ENCODE measurements around the gene IL1F10.

Gene IL1F10

DNA sequence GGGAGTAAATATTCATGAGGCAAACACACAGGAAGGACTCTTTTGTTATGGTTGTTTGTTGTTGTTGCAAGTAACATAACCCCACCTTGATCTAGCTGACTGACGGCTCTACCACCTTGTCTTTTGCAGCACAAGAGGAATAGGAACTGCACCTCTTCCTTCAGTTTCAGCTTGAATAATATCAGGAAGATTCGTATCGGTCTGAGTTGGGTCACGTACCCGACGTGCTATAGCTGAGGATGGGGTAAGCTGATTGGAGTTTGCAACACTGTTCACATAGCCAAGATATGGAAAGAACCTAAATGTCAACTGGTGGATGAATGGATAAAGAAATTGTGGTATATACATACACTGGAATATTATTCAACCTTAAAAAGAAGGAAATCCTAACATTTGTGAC lies 45.1 kb downstream of the IL1F10 start:
- no peak for DNase-seq (ENCODE audit: low spot score)

DNA sequence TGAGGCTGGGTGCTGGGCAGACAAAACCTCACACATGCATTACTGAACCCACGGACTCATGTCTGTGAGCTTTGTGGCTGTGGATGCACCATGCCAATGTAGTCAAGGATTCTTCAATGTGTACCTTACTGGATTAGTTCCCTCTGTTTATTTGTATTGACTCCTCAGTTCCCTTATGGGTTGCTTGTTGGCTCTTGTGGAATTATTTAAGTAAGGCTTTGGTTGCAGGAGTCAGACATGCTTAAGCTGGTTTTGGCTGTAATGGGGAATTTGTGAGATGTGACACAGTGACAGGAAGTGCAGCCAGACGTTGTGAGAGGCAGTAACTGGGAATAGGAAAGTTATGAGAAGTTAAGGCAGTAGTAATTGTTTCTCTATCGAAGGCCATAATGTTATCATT lies 46.0 kb downstream of the IL1F10 start:
- DNase-seq (ENCODE audit: low spot score): no peak

DNA sequence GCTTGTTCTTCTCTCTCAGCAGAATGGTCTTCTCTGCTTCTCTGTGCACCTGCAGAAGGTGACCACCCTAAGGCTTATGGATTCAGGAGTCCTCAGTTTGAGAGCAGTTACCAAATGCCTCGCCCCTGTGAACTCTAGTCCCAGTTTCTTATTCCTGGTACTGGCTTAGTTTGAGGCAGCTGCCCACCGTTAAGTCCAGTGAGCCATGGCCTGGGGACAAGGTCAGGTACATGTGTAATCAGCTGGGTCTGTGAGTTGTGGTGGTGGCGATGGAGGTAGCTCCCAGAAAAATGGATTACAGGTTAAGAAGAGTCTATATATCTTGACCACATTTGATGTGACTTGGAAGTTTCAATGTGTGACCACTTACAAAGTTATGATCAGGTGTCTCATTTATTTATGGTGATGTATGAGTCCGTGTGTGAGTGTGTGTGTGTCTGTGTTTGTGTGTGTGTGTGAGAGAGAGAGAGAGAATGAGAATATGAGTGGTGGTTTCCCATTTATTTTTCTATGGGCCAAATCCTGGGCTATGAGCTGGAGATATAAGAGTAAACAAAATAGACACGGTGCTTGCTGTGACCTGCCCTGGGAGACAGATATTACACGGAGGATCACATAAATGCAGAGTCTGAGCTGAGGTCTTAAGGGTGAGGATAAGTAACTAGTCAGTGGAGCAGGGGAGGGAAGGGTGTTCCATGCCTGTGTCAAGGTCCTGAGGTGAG lies 46.6 kb downstream of the IL1F10 start:
- DNase-seq (ENCODE audit: low spot score): no peak

DNA sequence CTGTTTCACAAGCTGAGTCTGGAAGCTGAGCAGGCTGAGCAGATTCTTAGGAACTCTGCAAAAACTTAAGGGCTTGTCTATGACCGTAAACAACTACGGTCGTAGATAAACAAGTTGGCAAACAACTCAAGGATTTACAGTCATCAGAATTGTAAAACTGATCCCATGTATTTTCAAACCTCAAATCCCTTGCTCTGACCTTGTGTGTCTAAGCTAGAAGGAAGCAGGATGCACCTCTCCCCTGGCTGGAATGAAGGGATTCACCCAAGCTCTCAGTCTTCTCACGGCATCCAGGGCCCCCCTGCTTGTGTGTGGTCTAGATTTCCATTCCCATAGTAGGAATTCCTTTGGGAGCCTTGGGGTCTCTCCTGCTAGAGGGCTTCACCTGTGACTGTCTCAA lies 47.2 kb downstream of the IL1F10 start:
- DNase-seq (ENCODE audit: low spot score): no peak

DNA sequence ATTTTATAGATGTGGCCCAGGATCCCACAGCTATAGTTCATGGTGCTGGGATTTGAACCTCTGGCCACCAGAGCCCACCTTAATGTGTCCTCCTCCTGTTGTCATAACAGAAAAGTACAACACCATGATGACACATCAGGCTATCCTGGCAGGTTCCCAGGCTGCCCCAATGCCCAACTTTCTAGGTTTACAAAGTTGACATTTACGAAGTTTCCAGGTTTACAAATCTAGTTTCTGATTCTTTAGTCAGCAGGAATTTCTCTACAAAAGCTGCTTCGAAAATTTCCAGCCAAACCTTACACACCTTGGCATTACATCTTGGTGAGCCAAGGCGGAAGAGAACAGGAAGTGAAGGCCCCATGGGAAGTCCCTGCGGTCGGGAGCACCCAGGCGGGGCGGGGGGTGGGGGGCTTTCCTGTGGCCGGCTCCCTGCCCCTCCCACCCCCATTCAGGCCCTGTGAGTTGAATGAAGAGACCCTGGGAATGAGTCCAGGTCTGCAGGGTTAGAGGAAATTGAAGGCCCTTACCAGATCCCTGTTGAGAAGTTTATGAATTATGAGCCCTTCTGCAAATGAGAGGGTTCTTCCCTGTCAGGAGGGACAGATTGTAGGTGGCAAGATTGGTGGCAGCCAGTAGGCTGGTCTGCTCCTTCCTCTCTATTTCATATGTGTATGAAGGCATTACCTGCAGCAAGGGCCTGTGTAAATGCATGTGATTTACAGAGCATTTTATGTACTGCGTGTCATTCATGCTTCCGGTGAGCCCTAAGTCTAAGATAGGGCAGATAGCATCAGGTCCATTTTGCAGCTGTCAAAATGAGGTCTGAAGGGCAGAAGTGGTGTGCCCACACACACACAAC lies 48.6 kb downstream of the IL1F10 start:
- no peak for DNase-seq (ENCODE audit: low spot score)

DNA sequence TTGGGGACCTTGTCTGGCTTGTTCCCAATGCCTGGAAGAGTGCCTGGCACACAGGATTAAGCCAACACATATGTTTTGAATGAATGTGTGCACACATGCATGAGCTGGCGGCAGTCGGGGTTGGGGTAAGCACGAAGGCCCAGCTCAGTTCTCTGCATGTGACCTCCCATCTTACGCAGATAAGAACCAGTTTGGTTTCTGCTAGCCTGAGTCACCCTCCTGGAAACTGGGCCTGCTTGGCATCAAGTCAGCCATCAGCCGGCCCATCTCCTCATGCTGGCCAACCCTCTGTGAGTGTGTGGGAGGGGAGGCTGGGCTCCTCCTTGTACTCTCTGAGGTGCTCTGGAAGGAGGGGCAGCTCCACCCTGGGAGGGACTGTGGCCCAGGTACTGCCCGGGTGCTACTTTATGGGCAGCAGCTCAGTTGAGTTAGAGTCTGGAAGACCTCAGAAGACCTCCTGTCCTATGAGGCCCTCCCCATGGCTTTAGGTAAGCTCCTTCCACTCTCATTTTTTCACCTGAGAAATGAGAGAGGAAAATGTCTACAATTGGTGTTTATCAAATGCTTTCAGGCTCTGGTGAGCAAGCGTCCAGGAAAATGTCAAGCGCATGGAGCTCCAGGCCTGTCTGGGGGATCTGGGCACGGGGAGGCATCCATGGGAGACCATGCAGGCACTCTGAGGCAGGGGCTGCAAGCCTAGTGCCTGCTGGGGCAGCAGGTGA lies 49.9 kb downstream of the IL1F10 start:
- DNase-seq (ENCODE audit: low spot score): no peak

DNA sequence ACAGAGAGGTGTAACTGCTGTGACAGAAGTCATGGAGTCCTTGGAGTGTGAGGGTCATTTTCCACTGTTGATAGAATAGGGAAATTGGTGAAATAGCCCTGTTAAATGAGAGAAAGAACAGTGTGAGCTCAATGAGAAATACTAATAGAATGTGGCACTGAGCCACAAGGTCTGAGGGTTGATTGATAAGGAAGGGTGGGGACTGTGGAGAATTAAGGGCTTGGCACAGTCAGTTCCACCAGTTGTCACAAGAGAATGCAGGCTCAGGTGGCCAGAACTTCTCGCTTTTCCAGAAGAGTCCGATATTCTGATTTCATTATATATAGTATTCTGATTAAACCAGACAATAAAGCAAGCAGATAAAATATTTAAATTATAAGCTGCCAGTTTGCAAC lies 50.5 kb downstream of the IL1F10 start:
- no peak for DNase-seq (ENCODE audit: low spot score)

DNA sequence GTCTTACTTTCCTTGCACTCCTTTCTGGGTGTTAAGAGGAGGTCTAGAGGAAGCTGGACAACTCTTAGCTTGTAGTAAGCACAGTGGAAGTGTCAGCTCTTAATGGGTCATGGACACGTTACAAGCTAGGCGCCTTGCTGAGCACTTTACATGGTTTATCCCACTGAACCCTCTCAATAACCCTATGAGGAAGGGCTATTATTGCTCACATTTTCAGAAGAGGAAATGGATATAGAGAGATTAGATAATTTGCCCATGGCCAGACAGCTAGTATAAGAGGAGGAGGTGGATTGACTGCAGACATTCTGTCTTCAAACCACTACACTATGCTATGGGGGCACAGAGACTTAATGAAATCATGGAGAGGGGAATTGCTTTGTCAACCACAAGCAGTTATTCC lies 51.3 kb downstream of the IL1F10 start:
- no peak for DNase-seq (ENCODE audit: low spot score)

DNA sequence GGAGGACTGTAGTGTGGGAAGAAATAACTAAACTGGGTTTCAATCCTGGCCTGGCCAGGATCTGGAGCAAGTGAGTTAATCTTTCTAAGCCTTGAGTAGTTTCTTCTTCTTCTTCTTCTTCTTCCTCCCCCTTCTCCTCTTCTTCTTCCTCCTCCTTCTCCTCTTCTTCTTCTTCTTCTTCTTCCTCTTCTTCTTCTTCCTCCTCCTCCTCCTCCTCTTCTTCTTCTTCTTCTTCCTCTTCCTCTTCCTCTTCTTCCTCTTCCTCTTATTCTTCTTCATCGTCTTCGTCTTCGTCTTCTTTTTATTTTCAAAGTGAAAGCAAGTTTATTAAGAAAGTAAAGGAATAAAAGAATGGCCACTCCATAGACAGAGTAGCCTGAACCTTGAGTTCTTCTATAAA lies 53.1 kb downstream of the IL1F10 start:
- DNase-seq (ENCODE audit: low spot score): no peak

DNA sequence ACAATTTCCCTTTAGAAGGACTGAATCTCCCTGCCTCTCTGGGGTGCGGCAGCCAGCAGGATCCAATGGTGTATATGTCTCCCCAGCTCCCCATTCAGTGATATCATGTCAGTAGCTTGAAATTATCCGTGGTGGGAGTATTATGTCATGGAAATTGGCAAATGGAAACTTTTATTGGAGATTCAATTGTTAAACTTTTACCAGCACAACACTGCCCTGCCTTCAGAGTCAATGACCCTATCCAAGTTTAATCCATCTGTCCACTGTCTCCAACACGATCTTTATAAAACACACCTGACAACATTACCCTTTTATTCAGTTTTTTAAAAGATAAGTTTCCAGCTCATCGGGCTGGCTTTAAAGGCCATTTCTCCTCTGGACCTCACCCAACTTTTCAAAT lies 54.6 kb downstream of the IL1F10 start:
- no peak for DNase-seq (ENCODE audit: low spot score)

DNA sequence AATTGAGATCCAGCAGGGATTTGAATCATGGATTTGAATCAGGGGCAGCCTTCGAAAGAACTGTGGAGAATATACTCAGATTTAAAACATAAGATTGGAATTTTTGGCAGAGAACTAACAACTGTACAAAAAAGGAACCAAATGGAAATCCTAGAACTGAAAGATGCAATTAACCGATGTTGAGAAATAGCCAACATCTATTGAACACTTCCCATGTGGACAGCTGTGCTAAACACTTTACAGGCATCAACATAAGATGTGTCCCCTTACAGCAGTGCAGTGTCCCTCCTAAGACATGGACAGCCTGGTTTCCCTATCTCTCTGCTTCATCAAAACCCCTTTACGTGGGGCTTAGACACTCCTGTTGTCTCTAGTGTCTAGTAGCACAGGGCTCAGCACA lies 56.0 kb downstream of the IL1F10 start:
- DNase-seq (ENCODE audit: low spot score): no peak

DNA sequence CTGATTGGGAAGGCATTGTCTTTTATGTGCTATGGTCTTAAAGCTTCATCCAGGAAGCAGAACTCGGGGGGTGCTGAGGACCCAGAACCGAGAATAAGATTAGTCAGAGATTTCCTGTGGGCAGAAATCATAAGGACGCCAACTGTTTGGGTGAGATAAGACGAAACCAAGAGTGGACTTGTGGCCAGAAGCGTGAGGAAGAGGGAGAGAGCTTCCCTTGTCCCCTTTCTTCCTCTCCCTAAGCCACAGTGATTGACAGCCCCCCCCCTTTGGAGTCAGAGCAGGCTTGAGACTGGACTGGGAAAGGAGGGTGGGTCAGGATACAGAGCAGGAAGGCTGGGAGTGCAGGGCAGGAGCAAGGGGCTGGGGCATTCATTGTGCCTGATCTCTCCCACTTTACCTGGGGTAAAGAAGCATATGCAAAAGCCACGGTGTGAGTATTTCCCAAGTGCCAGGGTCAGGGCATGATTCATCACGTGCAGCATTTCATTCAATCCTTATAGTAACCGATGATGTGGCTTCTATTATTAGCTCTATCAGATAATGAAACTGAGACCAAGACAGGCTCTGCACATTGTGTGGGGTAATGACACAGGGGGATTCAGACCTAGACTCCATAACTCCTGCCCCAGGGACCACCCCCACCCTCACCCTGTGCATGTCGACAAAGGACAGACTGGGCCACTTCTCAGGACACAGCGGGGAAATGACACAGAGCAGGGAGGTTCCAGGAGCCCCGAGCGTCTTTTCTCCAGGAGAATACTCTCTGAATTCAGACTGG lies 56.6 kb downstream of the IL1F10 start:
- DNase-seq (ENCODE audit: low spot score): no peak

All from HuH-7 (cell line).